Stomach smooth muscle (tissue), 2 donors: ENCODE data around the gene MYCN.
"Not testable (repeated sequence)": the region's sequence is repeated elsewhere in the genome, so short reads cannot be mapped to it uniquely, and the experiment has no call there.

Experiments
- H3K27ac ChIP-seq: one replicate; pipeline ENCODE4 v1.7.0; 2013; ENCODE audit warnings: mild to moderate bottlenecking, low read length, inconsistent platforms
- H3K27me3 ChIP-seq, 2 donors: one replicate each; pipeline ENCODE4 v1.7.0; 2013; ENCODE audit warnings: low read length in 2 of 2; ENCODE audit not compliant: insufficient read depth in 2 of 2, control insufficient read depth in 1 of 2
- H3K36me3 ChIP-seq, 2 donors: one replicate each; pipeline ENCODE4 v1.7.0; 2013; ENCODE audit warnings: low read length in 2 of 2; ENCODE audit not compliant: control insufficient read depth in 2 of 2, insufficient read depth in 2 of 2
- H3K4me1 ChIP-seq: one replicate; pipeline ENCODE4 v1.7.0; 2013; ENCODE audit warnings: low read length; ENCODE audit not compliant: control insufficient read depth, insufficient read depth
- H3K4me3 ChIP-seq, 2 donors: one replicate each; pipeline ENCODE4 v1.7.0; 2013; ENCODE audit warnings: low read length in 2 of 2
- H3K9ac ChIP-seq, 2 donors: one replicate each; pipeline ENCODE4 v1.7.0; 2013; ENCODE audit warnings: low read length in 2 of 2, mild to moderate bottlenecking in 1 of 2
- H3K9me3 ChIP-seq, 2 donors: one replicate each; pipeline ENCODE4 v1.7.0; 2013; ENCODE audit warnings: low read length in 2 of 2; ENCODE audit not compliant: control insufficient read depth in 2 of 2
- donor health status: healthy.
- donor health status: Pancreatic carcinoma.

Gene MYCN

GRCh38 chr2:15946983-15947382 is 6.6 kb downstream of the MYCN start:
- H3K27ac ChIP-seq: no peak overlapping the region
- H3K4me1 ChIP-seq: peaks cover 16% of the 10 kb centered on the region
- peaks cover 3 to 12% of the 10 kb centered on the region in 2 donors for H3K27me3 ChIP-seq
- no peak overlapping the region for H3K4me3 ChIP-seq
- H3K9ac ChIP-seq: no peak overlapping the region
- no peaks in the 10 kb centered on the region for H3K36me3 ChIP-seq
- no peaks in the 10 kb centered on the region for H3K9me3 ChIP-seq

- peaks cover 0 to 10% of the 10 kb centered on the region in 2 donors for H3K27me3 ChIP-seq
- H3K27ac ChIP-seq: no peak overlapping the region
- no peaks in the 10 kb centered on the region for H3K36me3 ChIP-seq
- H3K4me1 ChIP-seq: peaks cover 13% of the 10 kb centered on the region
- H3K9me3 ChIP-seq: no peaks in the 10 kb centered on the region
- no peak overlapping the region for H3K4me3 ChIP-seq
- no peak overlapping the region for H3K9ac ChIP-seq
Observed at GRCh38 chr2:15947431-15947830, 7.1 kb downstream of the MYCN start.

- no peaks in the 10 kb centered on the region for H3K36me3 ChIP-seq
- H3K9me3 ChIP-seq: no peaks in the 10 kb centered on the region
Observed at GRCh38 chr2:15948704-15948957, 8.3 kb downstream of the MYCN start.

DNA sequence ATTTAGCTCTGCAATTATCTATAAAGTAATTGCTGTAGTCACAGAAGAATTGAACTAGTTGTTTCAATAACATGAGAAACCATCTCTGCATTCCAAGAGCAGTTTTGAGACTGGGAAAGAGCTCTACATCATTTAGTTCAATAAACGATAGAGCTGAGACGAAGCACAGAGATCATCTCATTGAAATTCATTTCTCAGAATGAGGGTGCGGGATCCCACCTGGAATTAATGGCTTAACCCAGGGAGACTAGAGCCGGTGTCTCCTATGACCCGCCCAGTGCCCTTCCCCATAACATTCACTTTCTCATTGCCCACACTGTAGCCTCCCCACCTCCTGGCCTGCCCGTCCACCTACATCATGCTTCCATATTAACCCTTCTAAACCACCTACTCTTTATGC is 8.8 kb downstream of the MYCN start:
- peaks cover 0 to 2% of the 10 kb centered on the region in 2 donors for H3K27me3 ChIP-seq
- H3K4me1 ChIP-seq: no peaks in the 10 kb centered on the region
- H3K9me3 ChIP-seq: no peaks in the 10 kb centered on the region
- H3K9ac ChIP-seq: no peak overlapping the region
- H3K4me3 ChIP-seq: no peak overlapping the region
- no peaks in the 10 kb centered on the region for H3K36me3 ChIP-seq
- H3K27ac ChIP-seq: no peak overlapping the region

More at GRCh38 chr2:15948704-15948957, 8.3 kb downstream of the MYCN start:
- peaks cover 2% of the 10 kb centered on the region for H3K4me1 ChIP-seq
- no peak overlapping the region for H3K9ac ChIP-seq
- peaks cover 0 to 3% of the 10 kb centered on the region in 2 donors for H3K27me3 ChIP-seq
- H3K4me3 ChIP-seq: no peak overlapping the region
- H3K27ac ChIP-seq: no peak overlapping the region

DNA sequence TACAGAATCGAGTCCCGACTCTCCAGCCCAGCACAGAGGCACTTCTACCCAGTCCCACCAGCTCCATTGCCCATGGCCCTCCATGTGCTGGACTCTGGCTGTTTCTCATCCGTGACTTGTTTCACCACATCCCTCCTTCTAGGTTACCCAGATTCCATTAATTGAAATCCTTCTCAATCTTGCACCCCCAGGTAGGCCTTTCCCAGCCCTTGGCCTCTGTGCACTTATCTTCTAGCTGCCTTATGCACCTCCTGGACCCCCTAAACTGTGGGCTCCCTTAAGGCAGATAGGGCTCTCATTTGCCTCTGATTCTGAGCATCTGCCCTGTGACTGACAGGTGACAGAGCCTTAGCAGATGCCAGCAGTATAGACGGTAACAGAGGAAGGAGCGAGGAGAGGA is 9.2 kb downstream of the MYCN start:
- no peaks in the 10 kb centered on the region for H3K36me3 ChIP-seq
- H3K9ac ChIP-seq: no peak overlapping the region
- peaks cover 0 to 2% of the 10 kb centered on the region in 2 donors for H3K27me3 ChIP-seq
- no peaks in the 10 kb centered on the region for H3K4me1 ChIP-seq
- H3K4me3 ChIP-seq: no peak overlapping the region
- H3K9me3 ChIP-seq: no peaks in the 10 kb centered on the region
- no peak overlapping the region for H3K27ac ChIP-seq

- Histone ChIP-seq H3K9ac (no peak overlapping the region), H3K4me1 (no peaks in the 10 kb centered on the region), H3K27me3 (peaks cover 0 to 2% of the 10 kb centered on the region in 2 donors), H3K36me3 (no peaks in the 10 kb centered on the region), H3K4me3 (no peak overlapping the region), H3K27ac (no peak overlapping the region), H3K9me3 (no peaks in the 10 kb centered on the region)
Observed at GRCh38 chr2:15950088-15950952, 10.0 kb downstream of the MYCN start.

DNA sequence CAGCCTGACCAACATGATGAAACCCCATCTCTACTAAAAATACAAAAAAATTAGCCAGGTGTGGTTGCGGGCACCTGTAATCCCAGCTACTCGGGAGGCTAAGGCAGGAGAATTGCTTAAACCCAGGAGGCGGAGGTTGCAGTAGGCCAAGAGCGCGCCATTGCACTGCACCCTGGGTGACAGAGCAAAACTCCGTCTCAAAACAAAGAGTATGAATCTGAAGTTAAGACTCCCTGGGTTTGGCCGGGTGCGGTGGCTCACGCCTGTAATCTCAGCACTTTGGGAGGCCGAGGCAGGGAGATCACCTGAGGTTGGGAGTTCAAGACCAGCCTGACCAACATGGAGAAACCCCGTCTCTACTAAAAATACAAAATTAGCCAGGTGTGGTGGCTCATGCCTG is 11.6 kb downstream of the MYCN start:
- not testable (repeated sequence) for H3K4me1 ChIP-seq, H3K27me3 ChIP-seq, H3K9ac ChIP-seq, H3K4me3 ChIP-seq, H3K36me3 ChIP-seq, H3K27ac ChIP-seq, H3K9me3 ChIP-seq

DNA sequence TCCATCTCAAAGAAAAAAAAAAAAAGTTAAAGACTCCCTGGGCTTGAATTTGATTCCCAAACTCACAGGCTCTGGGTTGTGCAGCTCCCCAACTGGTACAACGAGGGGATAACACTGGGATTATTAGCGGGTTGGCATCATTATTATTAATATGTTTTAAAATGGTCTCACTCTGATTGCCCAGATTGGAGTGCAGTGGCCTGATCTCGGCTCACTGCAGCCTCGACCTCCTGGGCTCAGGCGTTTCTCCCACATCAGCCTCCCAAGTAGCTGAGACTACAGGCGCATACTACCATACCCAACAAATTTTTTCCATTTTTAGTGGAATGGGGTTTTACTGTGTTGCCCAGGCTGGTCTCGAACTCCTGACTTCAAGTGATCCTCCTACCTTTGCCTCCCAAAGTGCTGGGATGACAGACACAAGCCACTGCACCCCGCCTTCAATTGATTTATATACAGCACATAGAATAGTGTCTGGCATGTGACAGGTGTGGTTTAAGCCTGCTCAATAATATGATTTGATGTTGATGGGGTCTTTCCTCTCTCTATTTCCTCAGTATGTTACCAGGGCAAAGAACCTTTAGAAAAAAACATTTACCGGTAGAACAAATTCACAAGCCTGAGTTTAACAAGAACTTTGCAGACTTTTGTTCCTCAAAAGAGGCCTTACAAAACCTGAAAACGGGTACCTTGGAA is 12.2 kb downstream of the MYCN start:
- no peak overlapping the region for H3K9ac ChIP-seq
- H3K27ac ChIP-seq: no peak overlapping the region
- no peaks in the 10 kb centered on the region for H3K9me3 ChIP-seq

GRCh38 chr2:15953147-15953630 is 12.8 kb downstream of the MYCN start:
- Histone ChIP-seq H3K27ac (no peak overlapping the region), H3K4me1 (no peaks in the 10 kb centered on the region)

More for the DNA sequence above, 12.2 kb downstream of the MYCN start:
- Histone ChIP-seq H3K4me1 (no peaks in the 10 kb centered on the region), H3K36me3 (no peaks in the 10 kb centered on the region), H3K27me3 (peaks cover 0 to 2% of the 10 kb centered on the region in 2 donors), H3K4me3 (no peak overlapping the region)

DNA sequence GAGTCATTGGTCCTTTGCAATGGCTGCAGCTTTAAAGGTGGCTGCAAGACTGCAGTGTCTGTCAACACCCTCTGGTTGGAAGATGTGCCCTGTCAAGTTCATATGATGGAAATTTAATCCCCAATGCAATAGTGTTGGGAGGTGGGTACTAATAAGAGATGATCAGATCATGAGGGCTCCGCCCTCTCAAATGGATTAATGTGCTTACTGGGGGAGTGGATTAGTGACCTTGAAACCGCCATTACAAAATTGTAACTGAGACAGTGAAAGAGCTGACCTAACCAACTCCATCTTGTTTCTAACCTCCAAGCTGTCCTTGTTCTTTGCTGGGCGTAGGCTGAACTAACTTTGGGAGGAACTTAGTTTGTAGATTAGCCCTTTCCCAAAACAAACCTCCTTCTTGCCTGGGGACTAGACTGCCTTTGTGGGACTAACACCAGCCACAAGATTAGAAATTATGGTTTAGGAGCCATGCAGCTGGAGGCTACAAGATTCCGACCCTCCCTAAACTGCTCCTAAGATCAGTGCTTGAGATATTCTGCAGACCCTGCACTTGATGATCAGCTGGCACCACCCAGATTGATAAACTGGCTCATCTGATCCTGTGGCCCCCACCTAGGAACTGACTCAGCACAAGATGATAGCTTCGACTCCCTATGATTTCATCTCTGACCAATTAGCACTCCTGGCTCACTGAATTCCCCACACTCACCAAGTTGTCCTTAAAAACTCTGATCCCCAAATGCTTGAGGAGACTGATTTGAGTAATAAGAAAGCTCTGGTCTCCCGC is 13.7 kb downstream of the MYCN start:
- Histone ChIP-seq H3K27ac (no peak overlapping the region), H3K4me3 (no peak overlapping the region), H3K27me3 (peaks cover 0 to 2% of the 10 kb centered on the region in 2 donors), H3K9ac (no peak overlapping the region), H3K36me3 (no peaks in the 10 kb centered on the region), H3K4me1 (no peaks in the 10 kb centered on the region), H3K9me3 (no peaks in the 10 kb centered on the region)

More at GRCh38 chr2:15953147-15953630, 12.8 kb downstream of the MYCN start:
- Histone ChIP-seq H3K9ac (no peak overlapping the region), H3K9me3 (no peaks in the 10 kb centered on the region), H3K4me3 (no peak overlapping the region), H3K36me3 (no peaks in the 10 kb centered on the region), H3K27me3 (peaks cover 0 to 2% of the 10 kb centered on the region in 2 donors)
